Measurements from ENCODE around the gene RANBP6. TPM values are rescaled to one million over a fixed set of nuclear protein-coding genes. Genes with fewer than 3 reads are reported as not detected.

Gene RANBP6
- total and polyA plus RNA-seq, 5 donors: 9.8 to 28.1 (median 21.5) TPM

Small RNAs within 50 kb of the gene (microRNA-seq; reads per million reads assigned to microRNA genes)
- gene MIR4665: 0 to 0.84 reads per million in 2 donors

Other genes with a start within 250 kb of the RANBP6 start
- gene ERMP1, start 182.5 kb downstream of the RANBP6 start, total RNA-seq: 10 to 100 TPM; 13.3 to 26.8 (median 21.9) TPM
- gene ERMP1, start 182.5 kb downstream of the RANBP6 start, polyA plus RNA-seq: 8.6 TPM
- not detected for gene MLANA, start 124.7 kb downstream of the RANBP6 start, total RNA-seq
- not detected for gene MLANA, start 124.7 kb downstream of the RANBP6 start, polyA plus RNA-seq
- 10 to 100 TPM; 45.2 to 79.1 (median 57.0) TPM for gene IL33, start 200.2 kb upstream of the RANBP6 start, total RNA-seq
- gene IL33, start 200.2 kb upstream of the RANBP6 start, polyA plus RNA-seq: 42.0 TPM

Measured in right cardiac atrium (tissue), 5 donors.